ENCODE measurements around the gene WDR38.
A peak's percentile ranks its signal among the peaks of the same experiment; 100 is the strongest.

Gene WDR38

DNA sequence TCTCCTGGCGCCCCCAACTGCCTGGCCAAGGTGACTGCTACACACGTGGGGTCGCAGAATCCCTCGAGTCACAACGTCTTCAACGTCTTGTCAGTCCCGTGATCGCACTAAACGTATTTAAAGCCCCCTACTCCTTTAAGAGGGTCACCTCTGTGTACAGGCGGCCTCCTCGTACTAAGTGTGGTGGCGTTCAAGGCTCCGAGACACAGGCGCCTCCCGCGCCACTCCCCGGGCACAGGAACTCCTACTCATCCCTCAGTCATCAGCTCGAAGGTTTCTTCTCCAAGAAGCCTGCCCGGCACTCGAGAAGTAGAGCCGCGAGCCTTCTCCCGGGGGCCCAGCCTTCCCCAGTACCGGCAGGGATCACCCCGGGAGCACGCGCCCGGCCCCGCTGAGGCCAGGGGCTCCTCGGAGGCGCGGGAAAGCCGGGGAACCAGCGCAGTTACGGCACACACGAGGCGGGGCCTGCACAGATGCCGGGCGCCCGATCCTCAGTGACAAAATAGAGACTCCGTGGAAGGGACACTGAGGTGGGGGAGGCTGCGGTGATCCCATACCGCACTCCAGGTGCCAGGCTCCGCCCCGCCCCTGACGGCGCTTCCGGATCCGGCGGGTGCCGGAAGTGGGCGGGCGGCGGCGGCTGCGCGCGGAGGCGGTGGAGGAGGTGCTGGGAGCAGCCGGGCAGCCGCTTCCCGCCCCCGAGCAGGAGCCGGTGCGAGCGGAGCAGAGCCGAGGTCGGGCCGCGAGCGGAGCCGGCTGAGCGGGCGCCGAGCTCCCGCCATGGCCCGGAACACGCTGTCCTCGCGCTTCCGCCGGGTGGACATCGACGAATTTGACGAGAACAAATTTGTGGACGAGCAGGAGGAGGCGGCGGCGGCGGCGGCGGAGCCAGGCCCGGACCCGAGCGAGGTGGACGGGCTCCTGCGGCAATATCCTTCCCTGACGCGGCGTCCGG lies 15.5 kb downstream of the WDR38 start:
- peak; percentile 64 for DNase-seq (ENCODE audit: low read depth)
- peak; percentile 22 for TF ChIP-seq CTCF (conservative IDR thresholded peaks at IDR 0.05; ENCODE audit: control insufficient read depth, insufficient read depth, low read depth, low read length)
- H3K4me3 ChIP-seq (ENCODE audit: control insufficient read depth, low read depth, low read length): peak overlapping the region; percentile 93

DNA sequence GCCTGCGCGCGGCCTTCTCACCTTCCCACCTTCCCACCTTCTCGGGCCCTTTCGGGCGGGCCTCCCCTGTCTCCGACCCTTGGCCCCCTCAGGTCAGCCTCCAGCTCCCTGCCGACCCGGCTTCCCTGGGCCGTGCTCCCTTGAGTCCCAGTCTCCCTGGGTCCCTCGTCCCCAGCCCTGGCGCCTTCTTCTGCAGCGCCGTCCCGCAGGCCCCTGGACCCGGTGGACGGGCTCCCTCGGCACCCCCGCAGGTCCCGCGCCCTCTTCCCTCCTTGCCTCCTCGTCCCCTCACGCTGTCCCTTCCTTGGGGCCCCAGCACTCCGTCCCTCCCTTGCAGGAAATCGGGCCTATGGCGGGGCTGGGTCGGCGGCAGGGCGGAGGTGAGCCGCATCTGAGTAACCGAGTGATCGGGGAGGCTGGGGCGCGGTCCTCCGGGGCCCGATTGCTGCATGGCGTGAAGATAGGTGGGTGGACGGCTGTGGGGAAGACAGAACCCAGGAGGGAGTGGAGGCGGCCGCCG lies 16.3 kb downstream of the WDR38 start:
- H3K4me3 ChIP-seq (ENCODE audit: control insufficient read depth, low read depth, low read length): peak overlapping the region; percentile 93
- no peak for TF ChIP-seq CTCF (conservative IDR thresholded peaks at IDR 0.05; ENCODE audit: control insufficient read depth, insufficient read depth, low read depth, low read length)
- DNase-seq (ENCODE audit: low read depth): no peak

DNA sequence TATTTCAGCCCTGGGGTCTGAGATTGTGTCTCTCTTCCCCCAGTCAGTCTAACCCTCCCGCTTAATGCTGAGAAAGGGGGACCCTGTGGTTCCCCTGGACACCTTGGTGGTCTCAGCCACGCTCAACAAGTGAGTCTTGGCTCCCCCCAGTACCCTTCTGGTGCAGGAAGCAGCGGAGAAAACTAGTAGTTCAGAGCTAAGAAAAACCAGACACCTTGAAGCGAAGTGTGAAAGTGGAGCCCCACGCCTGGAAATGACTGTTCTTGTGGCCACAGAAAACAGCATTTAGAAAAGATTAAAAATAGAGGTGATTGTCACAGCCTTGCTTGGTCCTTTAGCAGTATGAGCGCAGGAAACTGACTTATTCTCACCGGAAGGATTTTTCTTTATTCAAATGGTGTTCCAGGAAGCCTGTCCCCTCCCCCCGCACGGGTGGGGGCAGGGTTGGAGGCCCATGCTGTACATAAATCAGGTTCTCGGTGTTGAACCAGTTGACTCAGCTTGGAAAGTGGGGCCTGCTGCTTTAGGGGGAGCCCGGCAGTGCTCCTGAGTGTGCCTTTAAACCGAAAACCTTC lies 16.8 kb downstream of the WDR38 start:
- DNase-seq (ENCODE audit: low read depth): peak; percentile 50

DNA sequence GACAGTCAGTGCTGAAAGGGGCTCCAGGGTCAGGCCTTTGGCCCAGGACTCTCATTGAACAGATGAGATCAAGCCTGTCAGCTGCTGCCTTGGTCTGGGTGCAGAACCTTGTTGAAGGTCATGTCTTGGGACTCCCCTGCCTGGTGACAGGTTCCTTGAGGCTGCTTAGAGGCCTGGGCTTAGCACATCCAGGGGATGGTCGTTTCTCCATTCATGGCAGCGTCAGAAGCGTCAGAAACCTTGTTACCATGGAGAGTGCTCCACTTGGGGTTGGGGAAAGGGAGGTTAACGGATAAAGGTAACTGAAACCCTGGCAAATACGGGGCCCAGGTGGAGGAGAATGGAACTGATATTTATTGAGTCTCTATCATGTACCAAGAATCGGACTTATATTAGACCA lies 17.5 kb downstream of the WDR38 start:
- TF ChIP-seq CTCF (conservative IDR thresholded peaks at IDR 0.05; ENCODE audit: control insufficient read depth, insufficient read depth, low read depth, low read length): no peak
- peak overlapping the region; percentile 93 for H3K4me3 ChIP-seq (ENCODE audit: control insufficient read depth, low read depth, low read length)

More for the DNA sequence above, 16.8 kb downstream of the WDR38 start:
- H3K4me3 ChIP-seq (ENCODE audit: control insufficient read depth, low read depth, low read length): peak overlapping the region; percentile 93
- no peak for TF ChIP-seq CTCF (conservative IDR thresholded peaks at IDR 0.05; ENCODE audit: control insufficient read depth, insufficient read depth, low read depth, low read length)

GRCh38 chr9:124871156-124871561 lies 17.9 kb downstream of the WDR38 start:
- H3K4me3 ChIP-seq (ENCODE audit: control insufficient read depth, low read depth, low read length): peak overlapping the region; percentile 93
- no peak for TF ChIP-seq CTCF (conservative IDR thresholded peaks at IDR 0.05; ENCODE audit: control insufficient read depth, insufficient read depth, low read depth, low read length)
- DNase-seq (ENCODE audit: low read depth): no peak

More for the DNA sequence above, 17.5 kb downstream of the WDR38 start:
- no peak for DNase-seq (ENCODE audit: low read depth)

- no peak for DNase-seq (ENCODE audit: low read depth)
These were observed 20.4 kb downstream of the WDR38 start for GRCh38 chr9:124873664-124874063.

More at GRCh38 chr9:124873664-124874063, 20.4 kb downstream of the WDR38 start:
- TF ChIP-seq CTCF (conservative IDR thresholded peaks at IDR 0.05; ENCODE audit: control insufficient read depth, insufficient read depth, low read depth, low read length): no peak
- H3K4me3 ChIP-seq (ENCODE audit: control insufficient read depth, low read depth, low read length): no peak overlapping the region

Data from fibroblast of mammary gland (primary cell).